Measurements from ENCODE around the gene STXBP1.

DNA sequence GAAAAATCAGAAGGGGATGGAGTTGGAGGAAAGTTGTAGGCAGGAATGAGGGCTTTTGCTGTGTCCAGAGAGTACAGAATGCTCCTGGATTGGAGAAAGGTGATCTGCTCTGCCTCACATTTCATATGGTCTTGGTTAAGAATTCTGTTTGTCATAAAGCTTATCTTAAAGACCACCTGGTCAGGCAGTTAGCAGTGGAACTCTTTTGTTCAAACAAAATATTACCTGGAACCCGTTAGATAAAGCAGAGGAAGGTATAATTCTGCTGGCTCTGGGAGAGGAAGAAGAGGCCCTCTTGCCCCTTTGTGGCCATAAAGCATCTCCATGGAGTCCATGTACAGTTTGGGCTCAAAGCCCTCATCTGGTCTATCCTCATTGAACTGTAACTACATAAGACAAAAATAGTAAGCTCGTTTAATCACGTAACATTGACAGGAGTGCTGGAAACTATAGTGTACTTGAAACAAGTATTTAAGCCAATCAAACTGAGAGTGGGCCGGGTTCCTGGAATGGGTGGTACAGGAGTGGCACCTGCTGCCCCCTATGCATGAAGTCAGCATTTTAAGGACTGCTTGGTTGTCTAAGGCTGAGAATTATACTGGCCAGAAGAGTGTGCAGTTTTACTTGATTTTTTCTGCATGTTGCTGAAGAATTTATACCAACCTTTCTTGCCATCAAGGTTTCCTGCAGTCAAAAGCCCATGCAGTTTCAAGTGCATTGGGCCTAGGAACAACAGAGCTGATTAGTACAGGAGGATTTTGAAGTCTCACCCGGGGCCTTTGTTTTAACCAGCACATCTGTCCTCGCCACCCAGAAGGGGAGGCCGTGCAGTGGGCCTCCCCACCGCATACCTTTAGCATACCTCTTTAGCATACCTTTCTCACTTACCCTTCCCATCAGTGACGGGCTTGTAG, 39.9 kb downstream of the STXBP1 start:
- TF ChIP-seq, protein P1, sequence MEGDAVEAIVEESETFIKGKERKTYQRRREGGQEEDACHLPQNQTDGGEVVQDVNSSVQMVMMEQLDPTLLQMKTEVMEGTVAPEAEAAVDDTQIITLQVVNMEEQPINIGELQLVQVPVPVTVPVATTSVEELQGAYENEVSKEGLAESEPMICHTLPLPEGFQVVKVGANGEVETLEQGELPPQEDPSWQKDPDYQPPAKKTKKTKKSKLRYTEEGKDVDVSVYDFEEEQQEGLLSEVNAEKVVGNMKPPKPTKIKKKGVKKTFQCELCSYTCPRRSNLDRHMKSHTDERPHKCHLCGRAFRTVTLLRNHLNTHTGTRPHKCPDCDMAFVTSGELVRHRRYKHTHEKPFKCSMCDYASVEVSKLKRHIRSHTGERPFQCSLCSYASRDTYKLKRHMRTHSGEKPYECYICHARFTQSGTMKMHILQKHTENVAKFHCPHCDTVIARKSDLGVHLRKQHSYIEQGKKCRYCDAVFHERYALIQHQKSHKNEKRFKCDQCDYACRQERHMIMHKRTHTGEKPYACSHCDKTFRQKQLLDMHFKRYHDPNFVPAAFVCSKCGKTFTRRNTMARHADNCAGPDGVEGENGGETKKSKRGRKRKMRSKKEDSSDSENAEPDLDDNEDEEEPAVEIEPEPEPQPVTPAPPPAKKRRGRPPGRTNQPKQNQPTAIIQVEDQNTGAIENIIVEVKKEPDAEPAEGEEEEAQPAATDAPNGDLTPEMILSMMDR (IDR thresholded peaks at IDR 0.05), result no peak
- TF ChIP-seq EP300 (IDR thresholded peaks at IDR 0.05) (no peak), POLR2AphosphoS5 (IDR thresholded peaks at IDR 0.05) (no peak), POLR2A (IDR thresholded peaks at IDR 0.05) (no peak)
